Measurements from ENCODE around the gene DCC. TPM values are rescaled to one million over a fixed set of nuclear protein-coding genes. Genes with fewer than 3 reads are reported as not detected.
A peak's percentile ranks its signal among the peaks of the same experiment; 100 is the strongest.

DCC gene, protein sequence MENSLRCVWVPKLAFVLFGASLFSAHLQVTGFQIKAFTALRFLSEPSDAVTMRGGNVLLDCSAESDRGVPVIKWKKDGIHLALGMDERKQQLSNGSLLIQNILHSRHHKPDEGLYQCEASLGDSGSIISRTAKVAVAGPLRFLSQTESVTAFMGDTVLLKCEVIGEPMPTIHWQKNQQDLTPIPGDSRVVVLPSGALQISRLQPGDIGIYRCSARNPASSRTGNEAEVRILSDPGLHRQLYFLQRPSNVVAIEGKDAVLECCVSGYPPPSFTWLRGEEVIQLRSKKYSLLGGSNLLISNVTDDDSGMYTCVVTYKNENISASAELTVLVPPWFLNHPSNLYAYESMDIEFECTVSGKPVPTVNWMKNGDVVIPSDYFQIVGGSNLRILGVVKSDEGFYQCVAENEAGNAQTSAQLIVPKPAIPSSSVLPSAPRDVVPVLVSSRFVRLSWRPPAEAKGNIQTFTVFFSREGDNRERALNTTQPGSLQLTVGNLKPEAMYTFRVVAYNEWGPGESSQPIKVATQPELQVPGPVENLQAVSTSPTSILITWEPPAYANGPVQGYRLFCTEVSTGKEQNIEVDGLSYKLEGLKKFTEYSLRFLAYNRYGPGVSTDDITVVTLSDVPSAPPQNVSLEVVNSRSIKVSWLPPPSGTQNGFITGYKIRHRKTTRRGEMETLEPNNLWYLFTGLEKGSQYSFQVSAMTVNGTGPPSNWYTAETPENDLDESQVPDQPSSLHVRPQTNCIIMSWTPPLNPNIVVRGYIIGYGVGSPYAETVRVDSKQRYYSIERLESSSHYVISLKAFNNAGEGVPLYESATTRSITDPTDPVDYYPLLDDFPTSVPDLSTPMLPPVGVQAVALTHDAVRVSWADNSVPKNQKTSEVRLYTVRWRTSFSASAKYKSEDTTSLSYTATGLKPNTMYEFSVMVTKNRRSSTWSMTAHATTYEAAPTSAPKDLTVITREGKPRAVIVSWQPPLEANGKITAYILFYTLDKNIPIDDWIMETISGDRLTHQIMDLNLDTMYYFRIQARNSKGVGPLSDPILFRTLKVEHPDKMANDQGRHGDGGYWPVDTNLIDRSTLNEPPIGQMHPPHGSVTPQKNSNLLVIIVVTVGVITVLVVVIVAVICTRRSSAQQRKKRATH (N-terminal part only)
- total RNA-seq (2014; rRNA removed; shearing (Covaris generic); ENCODE audit: low replicate concordance): not detected in 2 replicates

DNA sequence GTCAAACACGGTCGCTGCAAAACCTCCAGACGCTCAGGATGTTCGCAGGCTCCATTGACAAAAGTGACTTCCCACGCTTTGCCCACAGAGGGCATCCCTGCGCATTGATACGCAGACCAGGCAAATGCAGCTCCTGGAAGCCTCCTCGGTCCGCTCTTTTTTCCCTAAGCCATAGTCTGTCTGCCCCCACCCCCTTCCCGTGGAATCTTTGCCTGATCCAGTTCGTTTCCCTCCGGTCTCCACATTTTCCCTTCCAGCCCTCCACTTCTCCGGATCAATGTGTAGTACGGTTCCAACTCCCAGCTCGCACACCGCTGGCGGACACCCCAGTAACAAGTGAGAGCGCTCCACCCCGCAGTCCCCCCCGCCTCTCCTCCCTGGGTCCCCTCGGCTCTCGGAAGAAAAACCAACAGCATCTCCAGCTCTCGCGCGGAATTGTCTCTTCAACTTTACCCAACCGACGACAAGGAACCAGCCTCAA is at the start of gene DCC:
DCC (plus strand) TSS at position 307 of the 481 bp plus-strand sequence. CDS start 591 bp downstream, outside the sequence.
- in situ Hi-C loops (cut with HindIII; ENCODE audit: low pct_unique_long_range_greater_than_20kb, low sequenced_read_pairs): no loop called here
- peak; percentile 28 for DNase-seq (ENCODE audit: low read depth)

DNA sequence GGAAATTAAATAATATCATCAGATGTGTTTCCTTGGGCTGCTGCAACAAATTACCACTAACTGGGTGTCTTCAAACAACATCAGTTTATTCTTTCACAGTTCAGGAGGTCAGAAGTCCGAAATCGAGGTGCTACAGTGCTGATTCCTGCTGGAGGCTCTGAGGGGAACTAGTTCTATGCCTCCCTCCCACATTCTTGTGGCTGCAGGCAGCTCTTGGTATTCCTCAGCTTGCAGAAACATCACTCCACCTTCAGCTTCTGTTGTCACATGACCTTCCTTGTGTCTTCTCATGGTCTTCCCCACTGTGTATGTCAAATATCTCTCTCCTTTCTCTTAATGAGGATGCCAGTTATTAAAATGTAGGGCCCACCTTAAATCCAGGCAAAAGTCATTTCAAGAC is 29.3 kb upstream of the DCC start:
- in situ Hi-C loops (cut with HindIII; ENCODE audit: low pct_unique_long_range_greater_than_20kb, low sequenced_read_pairs): no loop called here
- DNase-seq (ENCODE audit: low read depth): no peak

DNA sequence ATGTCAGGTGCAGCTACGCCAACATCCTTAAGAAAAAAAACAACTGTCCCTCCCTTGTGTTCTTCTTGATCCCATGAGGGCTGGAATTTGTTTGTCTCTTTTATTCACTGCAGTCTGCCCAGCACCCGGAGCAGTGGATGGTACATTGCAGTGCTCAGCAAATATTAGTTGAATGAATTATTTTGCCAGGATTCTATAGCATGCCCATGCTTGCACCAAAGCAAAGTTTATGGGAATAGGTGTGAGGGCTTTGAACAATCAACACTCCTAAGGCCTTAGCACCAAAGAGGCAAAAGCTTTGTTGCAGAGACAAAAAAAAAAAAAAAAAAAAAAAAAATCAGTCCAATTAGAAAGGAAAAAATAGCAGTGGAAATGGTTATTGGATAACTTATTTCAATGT is 28.7 kb upstream of the DCC start:
- in situ Hi-C loops (cut with HindIII; ENCODE audit: low pct_unique_long_range_greater_than_20kb, low sequenced_read_pairs): no loop called here
- DNase-seq (ENCODE audit: low read depth): no peak

DNA sequence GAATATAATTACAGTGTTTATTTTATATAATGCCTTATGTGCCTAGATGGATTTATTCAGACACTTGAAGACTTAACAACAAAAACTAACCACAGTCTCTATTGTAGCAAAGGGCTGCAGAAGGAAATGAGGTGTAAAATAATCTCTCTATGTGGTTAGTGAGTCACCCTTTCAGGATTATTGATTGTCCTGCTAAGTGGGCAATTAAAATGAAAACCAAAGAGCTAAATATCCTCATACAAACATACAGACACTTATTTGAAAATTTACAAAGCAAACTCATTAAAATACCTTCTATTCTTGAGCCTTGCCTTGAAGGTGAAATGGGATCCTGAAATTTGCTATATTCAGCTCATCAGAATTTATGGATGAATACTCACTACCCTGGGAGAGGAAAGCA is 27.7 kb upstream of the DCC start:
- peak; percentile 68 for DNase-seq (ENCODE audit: low read depth)
- in situ Hi-C loops (cut with HindIII; ENCODE audit: low pct_unique_long_range_greater_than_20kb, low sequenced_read_pairs): no loop called here

DNA sequence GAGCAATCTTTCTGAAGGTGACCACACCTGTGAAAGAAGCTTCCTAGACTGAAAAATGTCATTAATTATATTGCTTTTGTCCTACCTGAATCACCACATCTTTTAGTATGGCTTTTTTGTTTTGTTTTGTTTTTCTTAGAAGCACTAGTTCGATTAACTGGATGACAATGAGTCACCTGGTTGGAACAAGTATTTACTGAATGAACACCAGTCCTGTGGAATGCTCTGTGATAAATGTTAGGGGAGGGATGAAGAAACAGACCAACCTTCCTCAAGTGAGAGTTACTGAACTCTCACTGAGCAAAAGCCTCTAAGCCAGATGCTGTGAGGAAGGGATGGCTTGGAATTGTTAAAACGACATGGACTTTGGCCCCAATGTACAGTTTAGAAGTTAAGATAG is 26.8 kb upstream of the DCC start:
- in situ Hi-C loops (cut with HindIII; ENCODE audit: low pct_unique_long_range_greater_than_20kb, low sequenced_read_pairs): no loop called here
- DNase-seq (ENCODE audit: low read depth): peak; percentile 62

DNA sequence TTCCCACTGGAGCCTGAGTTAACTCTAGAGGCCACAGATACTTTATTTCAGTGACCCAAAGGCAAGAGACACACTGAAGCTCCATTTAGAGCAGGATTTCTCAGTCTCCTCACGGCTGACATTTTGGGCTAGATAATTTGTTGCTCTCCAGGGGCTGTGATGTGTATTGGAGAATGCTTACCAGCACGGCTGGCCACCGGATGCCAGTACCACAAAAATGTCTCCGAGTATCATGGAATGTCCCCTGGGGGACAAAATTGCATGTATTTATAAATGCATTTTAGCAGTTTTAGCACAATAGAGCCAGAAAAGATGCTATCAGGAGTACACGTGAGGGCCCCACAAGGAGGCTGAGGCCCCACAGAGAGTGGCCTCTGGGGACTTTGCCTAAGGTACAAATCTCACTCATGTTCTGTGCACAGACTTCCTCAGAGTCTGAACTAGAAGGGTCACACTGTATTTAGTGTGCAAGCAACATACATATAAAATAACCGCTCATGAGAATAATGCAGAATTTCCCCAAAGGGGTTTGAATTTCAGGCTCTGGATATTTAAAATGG is 20.5 kb upstream of the DCC start:
- in situ Hi-C loops (cut with HindIII; ENCODE audit: low pct_unique_long_range_greater_than_20kb, low sequenced_read_pairs): no loop called here
- DNase-seq (ENCODE audit: low read depth): no peak

DNA sequence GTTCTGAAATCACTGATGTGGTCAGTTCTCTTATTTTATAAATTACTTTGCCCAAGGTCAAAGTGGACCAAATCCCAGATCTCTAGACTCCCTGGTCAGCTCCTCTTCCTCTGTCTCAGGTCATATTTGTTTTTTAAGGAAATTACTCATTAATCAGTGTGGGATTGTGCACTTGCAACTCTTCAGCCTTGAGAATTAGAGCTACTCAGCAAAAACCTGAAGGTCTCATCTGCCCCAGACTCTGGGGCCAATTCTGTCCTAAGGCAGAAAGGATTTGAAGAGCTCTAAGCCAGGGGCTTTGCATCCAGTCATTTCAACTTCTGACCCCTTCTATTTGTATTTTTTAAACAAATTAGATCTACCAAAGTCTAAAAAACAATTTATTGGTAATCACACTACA is 17.7 kb upstream of the DCC start:
- in situ Hi-C loops (cut with HindIII; ENCODE audit: low pct_unique_long_range_greater_than_20kb, low sequenced_read_pairs): no loop called here
- no peak for DNase-seq (ENCODE audit: low read depth)

DNA sequence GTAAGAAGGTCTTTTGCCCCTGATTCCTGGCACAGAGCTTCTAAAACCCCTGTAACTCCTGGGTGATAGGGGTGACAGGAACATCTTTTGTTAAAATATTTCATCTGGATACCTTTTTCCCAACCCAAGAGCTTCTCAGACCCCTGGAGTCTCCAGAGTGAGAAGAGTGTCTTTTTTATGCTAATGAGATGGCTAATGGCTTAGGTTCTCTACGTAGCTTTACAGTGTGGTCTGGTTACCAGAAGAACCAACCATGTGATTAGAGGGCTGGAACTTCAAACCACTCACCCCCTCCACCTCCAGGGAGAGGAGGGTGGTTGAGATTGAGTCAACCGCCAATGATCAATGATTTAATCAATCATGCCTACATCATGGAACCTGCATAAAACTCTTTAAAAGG is 16.2 kb upstream of the DCC start:
- DNase-seq (ENCODE audit: low read depth): no peak
- in situ Hi-C loops (cut with HindIII; ENCODE audit: low pct_unique_long_range_greater_than_20kb, low sequenced_read_pairs): no loop called here

DNA sequence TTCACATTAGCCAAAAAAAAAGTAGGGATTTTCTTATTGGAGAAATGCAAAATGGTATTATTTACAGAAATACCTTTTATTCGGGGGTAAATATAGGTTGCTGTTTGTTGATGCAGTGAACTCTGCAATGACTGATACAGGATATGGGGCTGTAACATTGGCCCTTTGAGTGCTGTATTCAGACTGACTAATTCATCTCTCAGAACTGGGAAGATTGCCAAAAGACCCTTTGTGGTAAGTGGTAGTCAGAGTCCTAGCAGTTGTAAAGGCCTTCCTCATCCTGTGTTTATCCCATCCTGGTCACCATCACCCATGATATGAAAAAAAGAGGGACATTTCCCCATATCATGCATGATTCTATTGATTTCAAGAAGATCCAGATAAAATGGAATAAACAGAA is 14.0 kb upstream of the DCC start:
- in situ Hi-C loops (cut with HindIII; ENCODE audit: low pct_unique_long_range_greater_than_20kb, low sequenced_read_pairs): no loop called here
- no peak for DNase-seq (ENCODE audit: low read depth)

DNA sequence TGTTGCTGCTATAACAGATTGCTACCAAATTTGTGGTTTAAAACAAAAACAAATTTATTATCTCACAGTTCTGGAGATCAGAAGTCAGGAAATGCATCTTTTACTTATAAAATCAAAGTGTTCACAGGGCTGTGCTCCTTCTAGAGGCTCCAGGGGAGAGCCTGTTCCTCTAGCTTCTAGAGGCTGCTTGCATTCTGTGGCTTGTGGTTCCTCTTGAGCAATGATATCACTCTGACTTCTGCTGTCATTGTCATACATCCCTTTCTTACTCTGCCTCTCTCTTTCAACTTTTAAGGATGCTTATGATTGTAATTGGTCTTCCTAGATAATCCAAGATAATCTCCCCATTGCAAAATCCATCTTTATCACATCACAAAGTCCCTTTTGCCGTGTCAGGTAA is 6.1 kb upstream of the DCC start:
- in situ Hi-C loops (cut with HindIII; ENCODE audit: low pct_unique_long_range_greater_than_20kb, low sequenced_read_pairs): no loop called here
- DNase-seq (ENCODE audit: low read depth): no peak

DNA sequence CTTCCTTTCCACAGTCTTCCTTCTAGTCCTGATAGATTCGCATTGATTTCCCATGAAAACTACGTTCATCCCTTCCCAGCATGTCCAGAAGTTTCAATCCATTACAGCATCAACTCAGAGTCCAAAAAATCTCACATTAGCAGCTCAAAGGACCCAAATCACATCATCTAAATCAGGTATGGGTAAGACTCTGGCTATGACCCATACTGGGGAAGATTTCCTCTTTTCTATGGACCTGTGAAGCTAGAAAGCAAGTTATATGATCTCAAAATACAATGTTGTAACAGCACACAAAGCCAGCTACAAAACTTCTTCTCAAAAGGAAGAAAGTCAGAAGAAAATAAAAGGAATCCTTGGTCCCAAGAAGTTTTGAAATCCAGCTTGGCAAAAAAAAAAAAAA is 5.7 kb upstream of the DCC start:
- in situ Hi-C loops (cut with HindIII; ENCODE audit: low pct_unique_long_range_greater_than_20kb, low sequenced_read_pairs): no loop called here
- DNase-seq (ENCODE audit: low read depth): no peak

DNA sequence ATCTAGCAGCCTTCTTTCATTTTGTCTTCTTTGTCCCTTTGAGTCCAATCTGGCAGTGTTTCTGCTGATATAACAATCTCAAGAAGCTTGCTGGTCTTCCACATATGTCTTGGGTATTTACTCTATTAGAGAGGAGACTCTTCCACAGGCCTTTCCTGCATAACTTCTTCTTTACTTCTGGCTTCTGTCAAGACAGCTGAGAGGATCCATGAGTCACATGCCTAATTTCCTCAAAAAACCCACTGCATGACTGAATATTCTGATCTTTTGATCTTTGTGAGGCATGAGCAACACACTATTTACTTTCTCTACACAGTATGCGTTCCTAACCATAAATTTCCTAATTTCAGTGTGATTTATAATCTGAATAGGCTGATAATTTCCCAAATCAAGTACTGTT is 5.1 kb upstream of the DCC start:
- in situ Hi-C loops (cut with HindIII; ENCODE audit: low pct_unique_long_range_greater_than_20kb, low sequenced_read_pairs): no loop called here
- DNase-seq (ENCODE audit: low read depth): no peak

DNA sequence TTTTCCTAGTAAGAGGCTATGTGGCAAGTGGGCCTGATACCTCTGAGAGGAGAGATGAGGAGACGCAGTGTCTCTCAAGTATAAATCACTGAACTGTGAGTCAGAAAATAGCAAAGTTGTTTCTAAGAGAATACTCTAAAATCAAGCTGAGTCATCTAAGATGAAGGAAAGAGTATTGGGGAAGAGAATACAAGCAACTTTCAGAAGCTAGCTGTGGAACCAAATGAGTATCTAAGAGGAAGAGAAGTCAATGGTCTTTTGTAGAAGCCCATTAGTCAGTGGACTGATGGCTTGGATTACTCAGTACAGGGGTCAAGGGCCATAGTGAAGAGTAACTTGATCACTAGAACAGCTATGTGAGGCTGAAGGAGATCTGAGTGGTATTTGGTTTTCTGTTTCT is 2.7 kb upstream of the DCC start:
- DNase-seq (ENCODE audit: low read depth): no peak
- in situ Hi-C loops (cut with HindIII; ENCODE audit: low pct_unique_long_range_greater_than_20kb, low sequenced_read_pairs): no loop called here

DNA sequence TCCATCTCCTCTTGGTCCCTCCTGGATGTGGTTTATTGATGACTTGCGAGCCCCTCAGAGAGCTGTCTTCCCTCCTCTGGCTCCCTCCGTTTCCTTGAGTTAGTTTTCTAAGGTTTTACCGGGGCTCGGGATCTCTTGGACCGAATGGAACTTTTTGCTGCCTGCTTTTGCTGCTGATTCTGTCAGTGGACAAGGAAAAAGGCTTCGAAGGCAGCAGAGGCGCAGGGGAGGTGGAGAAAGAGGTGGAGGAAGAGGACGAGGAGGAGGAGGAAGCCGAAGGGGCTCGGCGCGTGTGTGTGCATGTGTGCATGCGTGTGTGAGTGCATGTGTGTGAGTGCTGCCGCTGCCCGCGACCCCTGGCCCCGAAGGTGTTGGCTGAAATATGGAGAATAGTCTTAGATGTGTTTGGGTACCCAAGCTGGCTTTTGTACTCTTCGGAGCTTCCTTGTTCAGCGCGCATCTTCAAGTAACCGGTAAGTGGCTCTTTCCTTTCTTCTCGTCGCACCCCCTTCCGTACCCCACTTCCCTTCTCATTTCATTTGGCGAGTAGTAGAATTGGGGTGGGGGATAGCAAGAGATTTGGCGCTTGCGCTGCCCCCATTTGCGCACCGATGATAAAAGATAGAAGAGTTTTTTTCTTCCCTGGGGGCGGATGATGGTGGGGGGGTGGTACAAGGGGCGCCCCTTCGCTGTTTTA is 557 bp downstream of the DCC start:
- no peak for DNase-seq (ENCODE audit: low read depth)
- in situ Hi-C loops (cut with HindIII; ENCODE audit: low pct_unique_long_range_greater_than_20kb, low sequenced_read_pairs): no loop called here

DNA sequence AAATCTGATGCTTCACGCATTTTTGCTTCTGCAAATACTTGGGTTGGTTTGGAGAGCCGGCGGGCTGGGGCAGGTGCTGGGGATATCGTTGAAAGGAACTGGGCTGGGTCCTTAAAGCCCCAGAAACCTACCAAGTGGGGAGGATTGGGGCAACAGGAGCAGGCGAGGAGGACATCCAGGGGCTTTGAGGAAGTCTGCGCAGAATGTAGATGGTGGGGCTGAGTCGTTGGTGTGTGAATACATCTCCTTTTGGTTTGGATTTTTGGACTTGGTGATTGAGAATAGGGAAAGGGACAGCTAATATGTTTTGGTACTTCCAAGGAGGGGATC is 1.1 kb downstream of the DCC start:
- no peak for DNase-seq (ENCODE audit: low read depth)
- in situ Hi-C loops (cut with HindIII; ENCODE audit: low pct_unique_long_range_greater_than_20kb, low sequenced_read_pairs): no loop called here

DNA sequence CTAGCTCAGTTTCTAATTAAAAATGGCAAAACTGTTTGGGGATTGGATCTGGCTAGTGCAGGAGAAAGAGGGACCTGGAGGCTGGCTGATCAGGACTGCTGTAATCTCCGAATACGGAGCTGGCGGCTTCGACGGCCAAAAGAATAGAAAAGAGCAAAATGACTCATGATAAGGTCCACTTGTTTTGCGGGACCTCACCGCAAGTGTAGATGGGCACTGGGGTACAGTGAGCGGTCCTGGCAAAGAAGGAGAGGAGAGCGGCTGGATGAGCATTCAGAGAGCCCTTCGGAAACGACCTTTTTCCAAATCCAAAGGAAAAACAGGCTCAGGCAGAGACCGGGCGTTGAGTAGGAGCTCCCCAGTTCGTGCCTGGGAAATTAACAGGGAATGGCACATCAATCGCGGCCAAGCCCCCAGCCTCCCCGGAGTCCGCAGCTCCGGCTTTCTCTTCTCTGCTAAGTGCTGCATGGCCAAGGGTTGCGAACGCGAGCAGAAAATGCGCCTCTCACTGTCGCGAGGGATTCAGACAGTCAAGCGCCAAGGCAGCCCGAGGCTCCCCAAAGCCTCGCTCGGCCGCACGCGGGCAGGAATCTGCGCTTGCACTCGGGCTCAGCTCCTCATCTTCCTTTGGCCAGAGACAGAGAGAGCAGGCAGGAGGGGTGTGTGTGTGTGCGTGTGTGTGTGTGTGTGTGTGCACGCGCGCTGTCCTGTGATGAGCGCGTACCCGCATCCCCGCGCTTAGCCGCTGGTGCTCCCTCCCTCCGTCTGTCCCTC is 1.8 kb downstream of the DCC start:
- in situ Hi-C loops (cut with HindIII; ENCODE audit: low pct_unique_long_range_greater_than_20kb, low sequenced_read_pairs): no loop called here
- DNase-seq (ENCODE audit: low read depth): no peak

DNA sequence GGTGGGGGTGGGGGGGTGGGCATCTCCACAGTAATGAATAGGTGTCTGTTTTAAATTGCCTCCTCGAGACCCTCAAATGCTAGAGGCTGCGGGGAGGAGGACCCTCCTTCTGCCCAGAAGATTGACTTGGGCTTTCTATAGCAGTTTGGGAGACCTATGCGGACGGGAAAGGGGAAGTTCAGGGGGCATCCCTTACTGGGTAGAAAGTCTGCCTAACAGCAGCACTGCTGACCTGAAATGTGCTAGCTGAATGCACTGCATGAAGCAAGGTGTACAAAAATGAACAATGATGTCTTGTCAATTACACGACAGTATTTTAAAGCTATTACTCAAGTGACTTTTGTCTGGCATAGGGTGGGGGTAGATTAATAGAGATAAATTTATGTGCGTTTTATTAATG is 2.5 kb downstream of the DCC start:
- DNase-seq (ENCODE audit: low read depth): no peak
- in situ Hi-C loops (cut with HindIII; ENCODE audit: low pct_unique_long_range_greater_than_20kb, low sequenced_read_pairs): no loop called here
